Cortex of kidney (tissue), 1 donor: ENCODE data around the gene PSMD10.

Experiments used
- DNase-seq: peaks from one replicate; lab custom pipeline; 2025; lab: John Stamatoyannopoulos, UW

The PSMD10 gene, protein sequence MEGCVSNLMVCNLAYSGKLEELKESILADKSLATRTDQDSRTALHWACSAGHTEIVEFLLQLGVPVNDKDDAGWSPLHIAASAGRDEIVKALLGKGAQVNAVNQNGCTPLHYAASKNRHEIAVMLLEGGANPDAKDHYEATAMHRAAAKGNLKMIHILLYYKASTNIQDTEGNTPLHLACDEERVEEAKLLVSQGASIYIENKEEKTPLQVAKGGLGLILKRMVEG

DNA sequence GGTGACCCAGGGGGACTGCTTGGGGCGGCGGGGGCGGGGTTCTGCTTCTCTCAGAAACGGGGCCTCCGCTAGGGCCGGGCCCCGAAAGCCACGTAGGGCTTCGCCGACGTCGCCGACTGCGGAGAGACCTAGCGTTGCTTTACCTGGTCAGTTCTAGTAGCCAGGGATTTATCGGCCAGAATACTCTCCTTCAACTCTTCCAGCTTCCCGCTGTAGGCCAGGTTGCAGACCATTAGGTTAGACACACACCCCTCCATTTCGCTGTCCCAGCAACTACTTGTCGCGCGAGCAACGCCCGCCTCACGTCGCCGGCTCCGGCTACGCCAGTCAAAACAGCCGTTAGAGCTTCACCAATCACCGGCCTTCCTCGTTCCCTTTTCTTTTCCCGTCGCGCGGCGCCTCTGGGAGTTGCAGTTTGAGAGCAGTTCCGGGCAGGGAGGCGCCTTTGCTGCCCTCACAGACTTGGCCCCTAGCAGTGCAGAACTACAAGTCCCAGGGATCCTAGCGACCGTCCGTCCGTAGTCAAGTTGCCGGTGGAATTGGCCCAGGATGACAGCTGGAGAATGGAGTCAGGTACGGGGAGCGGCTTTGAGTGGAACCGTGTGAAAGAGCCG, at the start of gene PSMD10, which contains the start of gene ATG4A:
Gene PSMD10, minus strand, starts transcription at position 279 of the 614 bp plus-strand sequence. Its CDS starts 22 bp downstream, at position 257.
Gene ATG4A, plus strand, starts transcription at position 515 of the 614 bp plus-strand sequence. Its CDS starts 49 bp downstream, at position 564.
- peak; percentile 4 for DNase-seq

GRCh38 chrX:108138814-108139702, 47.7 kb upstream of the PSMD10 start:
- DNase-seq, result no peak

GRCh38 chrX:108134724-108135123, 43.4 kb upstream of the PSMD10 start:
- no peak for DNase-seq

DNA sequence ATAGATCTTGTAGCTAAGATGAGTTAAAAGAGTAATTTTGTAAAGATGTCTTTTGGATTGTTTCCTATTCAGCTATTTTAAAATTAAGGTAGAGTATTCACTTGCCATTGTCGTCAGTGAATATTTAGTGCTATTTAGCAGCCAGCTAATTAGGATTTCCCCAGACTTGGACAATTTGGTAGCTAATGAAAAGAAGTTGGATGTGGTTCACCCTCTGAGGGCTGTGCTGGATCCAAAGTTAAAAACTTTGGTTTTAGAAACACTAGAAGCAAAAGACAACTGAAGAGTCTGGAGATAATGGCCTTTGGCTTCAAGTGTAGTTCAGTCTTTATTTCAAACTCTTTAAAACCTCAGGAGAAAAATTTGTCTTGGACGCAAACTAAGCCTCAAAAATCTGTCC, 41.5 kb upstream of the PSMD10 start:
- DNase-seq, result no peak

DNA sequence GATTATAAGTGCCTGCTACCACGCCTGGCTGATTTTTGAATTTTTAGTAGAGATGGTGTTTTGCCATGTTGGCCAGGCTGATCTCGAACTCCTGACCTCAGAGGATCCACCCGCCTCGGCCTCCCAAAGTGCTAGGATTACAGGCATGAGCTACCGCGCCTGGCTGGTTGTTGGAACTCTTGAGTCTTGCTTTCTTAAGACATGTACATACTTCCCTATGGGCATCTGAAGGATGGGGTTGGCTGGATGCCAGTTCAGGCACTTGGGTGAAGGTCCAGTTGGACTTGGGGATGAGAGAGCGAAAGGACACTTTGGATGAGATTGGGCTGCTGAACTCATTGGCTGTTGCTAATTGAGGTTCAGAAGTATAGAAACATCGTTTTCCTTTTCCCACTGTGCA, 40.7 kb upstream of the PSMD10 start:
- DNase-seq, result no peak

- DNase-seq, result no peak
Observed at GRCh38 chrX:108131471-108131870, 40.1 kb upstream of the PSMD10 start.

DNA sequence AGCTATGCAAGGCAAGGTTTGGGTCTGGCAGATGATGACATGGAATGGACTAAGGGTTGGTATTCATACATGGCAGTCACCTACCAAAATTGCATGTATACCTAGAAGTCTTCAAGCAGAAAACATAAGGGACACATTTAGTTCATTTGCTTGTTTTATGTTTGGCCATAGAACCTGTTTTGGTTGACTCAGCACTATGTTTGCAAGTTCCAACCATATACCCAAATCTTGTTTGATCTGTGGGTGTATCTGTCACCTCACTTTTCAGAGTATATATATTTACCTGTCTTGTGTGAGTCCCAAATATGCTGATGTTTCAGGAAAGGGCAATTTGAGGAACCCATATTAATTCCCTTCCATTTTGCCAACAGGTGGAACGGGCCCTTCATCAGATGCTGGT, 39.5 kb upstream of the PSMD10 start:
- no peak for DNase-seq

DNA sequence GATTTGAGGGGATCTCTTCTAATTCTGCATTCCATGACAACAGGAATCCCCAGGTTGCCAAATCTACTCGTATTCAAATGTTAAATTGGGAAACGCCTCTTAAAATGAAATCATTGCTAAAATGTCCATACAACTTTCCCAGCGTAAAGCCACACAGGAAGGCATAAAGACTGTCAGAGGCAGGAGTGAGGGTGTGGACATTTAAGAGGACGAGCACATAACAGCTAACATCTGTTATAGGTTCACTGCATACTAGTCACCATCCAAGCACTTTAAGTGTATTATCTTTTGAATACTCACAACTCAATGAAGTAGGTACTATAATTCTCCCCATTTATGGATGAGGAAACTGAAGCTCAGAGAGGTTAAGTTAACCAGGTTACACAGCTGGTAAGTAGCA, 35.8 kb upstream of the PSMD10 start:
- DNase-seq, result no peak

DNA sequence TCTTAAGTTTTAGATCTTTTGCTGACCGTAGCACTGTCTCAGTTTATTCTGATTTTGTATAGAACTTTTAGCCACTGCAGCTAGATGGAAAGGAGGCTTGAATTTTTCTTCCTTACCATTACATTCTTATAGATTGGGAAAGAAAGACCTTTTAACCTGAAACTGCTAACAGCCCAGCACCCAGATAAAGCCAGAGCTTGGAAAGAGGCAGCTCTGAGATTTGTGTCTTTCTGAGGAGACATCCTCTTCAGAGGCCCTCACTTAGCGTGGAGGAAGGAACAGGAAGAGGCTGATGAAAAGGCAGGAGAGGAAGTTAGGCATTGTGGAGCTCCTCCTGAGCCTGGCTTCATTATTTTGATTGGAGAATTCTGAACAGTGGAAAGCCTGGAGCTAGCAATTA, 35.3 kb upstream of the PSMD10 start:
- DNase-seq, result no peak

DNA sequence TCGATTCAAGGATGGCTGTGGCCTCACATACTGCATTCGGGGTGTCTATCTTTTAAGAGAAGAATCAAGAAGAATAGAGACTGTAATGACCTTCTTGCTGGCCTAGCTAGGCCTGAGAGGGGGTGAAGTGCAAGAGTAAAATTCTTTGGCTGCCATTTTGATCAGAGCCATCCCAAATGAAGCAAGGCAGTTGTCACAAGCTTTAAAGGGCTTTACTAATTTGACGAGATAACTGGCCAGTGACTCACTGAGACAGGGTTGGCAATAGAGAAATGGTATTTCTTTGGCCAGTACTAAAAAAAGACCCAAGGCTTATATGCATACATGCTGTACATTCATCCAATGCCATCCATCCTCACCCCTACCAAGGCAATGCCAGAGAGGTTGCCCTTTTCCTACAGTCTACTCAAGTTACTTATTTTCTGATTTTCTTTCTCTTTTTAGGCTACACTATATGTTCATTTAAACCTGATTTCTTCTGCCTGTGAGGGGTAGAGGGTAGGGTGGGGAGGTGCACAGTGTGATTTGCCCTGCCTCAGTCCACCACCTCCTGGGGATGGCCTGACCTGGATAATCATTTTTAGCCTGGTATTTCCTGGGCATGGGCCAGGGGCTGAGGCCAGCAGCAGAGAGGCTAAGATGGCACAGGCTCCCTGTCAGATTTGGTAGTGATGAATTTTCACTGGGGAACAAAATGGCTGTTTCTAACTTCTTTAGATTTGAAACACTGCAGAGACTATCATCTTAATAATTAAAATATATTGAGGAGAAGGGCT, 32.4 kb upstream of the PSMD10 start:
- no peak for DNase-seq

DNA sequence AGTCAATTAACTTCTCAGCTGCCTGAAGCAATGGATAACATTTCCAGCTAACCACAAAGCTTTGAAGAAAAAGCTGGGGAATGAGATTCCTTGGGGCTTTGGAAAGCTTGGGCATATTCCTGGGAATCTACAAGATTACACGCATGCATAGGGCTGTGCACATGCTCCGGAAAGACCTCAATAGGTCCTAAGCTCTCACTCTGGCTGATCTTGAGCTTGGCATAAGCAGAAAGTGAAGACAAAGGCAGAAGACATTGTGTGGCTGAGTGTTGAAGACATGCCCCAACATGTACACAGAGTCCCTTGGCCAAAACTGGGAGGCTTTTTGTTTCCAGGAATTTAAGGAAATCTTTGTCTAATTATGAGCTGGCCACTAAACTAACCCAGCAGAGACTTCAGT, 31.4 kb upstream of the PSMD10 start:
- no peak for DNase-seq

- no peak for DNase-seq
Observed at GRCh38 chrX:108121291-108121690, 29.9 kb upstream of the PSMD10 start.

DNA sequence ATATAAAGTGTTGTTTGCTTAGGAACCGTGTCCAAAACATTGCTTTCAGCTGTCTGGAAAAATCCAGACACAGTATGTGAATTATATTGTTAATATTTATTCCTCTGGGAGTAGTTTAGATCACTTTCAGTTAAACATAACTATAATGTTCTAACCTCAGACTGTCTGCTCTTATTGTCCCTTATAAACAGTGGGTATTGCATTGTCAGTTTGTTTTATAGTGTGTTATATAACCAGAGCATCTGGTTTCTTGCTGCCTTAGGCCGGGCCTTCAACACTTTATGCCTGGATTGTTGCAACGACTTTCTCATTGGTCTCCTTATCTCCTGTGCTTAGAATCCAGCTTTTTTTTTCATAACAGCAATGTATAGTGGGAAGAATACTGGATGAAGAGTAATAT, 26.6 kb upstream of the PSMD10 start:
- DNase-seq, result no peak

GRCh38 chrX:108114541-108114940, 23.2 kb upstream of the PSMD10 start:
- no peak for DNase-seq

DNA sequence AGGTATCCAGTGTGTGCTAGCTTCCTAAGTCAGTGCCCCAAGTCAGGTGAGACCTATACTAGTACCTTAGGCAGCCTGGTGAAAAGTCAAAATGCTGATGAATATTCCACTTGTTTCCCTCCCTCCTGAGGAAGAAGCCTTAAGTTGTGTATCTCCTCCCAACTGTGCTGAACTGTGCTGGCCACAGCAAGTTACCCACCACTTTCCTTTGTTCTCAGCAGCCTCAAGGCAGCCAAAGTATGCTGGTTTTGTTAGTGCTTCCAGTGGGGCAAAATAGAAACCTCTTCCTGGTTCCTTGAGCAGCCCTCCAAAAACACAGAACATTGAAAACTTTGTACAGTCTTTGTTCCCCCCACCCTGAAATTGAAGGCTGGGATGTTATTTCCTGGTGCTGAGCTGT, 14.1 kb upstream of the PSMD10 start:
- DNase-seq, result no peak

DNA sequence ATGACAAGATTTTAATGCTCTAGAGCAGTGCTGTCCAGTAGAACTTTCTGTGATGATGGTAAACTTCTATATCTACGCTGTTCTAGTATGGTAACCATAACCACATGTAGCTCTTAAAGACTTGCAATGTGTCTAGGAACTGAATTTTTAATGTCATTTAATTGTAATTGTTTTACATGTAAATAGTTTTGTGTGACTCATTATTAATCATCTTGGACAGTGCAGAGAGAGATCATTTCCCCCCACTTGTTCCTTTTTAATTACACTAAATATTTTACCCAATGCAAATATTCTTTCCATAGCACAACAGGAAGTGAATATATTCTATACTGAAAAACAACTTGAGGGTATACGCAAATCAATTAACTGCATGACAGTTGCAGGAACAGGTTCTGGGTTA, 6.0 kb upstream of the PSMD10 start:
- DNase-seq, result no peak

DNA sequence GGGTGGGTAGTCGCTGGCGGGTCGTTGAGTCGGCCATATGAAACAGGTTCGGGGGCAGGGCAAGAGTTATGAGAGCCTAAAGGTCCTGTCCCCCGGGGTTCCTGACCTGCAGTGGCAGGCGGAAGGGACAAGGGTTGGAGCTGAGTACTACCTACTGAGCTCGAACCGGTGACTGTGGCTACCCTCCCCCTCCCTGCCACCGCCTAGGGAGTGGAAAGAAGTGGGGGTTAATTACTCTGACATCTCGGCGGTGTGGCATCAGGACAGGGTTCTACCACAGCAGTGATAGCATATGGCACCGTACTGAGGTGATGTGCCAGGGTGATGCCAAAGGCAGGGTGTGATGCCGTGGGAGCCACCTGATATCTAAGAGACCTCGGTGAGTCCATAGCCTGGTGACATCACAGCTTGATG, 543 bp upstream of the PSMD10 start:
- no peak for DNase-seq

DNA sequence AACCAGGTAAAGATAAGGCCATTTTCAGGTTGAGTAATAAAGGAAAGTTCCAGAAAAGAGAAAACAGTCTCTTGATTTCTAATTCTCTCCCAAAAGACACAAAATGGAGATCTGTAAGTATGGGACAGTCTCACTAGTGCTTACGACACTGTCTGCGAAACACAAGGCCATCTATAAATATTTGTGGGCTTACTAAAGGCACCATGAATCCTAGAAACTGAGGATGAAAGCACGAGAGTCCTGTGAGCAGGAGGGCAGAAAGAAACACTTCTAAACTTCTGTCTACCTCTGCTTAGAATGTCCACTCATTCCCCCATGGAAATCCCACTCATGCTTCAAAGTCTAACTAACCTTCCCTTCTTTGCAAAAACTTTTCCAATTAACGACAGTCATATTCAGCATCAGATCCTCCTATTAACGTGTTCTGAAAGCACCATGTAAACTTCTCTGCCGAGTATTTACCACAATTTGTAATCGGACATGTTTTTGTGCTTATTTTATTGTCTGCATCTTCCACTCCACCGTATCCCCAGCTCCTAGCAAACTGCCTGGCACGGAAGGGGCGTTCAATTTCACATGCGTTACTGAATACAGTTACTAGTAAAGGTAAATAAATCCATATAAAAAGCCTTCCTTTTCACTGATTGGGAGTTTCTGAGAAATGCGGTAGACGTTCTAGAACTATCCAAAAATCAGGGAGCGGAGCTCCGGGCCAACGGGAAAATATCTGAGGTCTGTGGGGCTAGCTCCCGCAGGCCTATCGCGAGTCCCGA, 665 bp downstream of the PSMD10 start:
- no peak for DNase-seq

- no peak for DNase-seq
Observed at GRCh38 chrX:108088511-108088910, 2.8 kb downstream of the PSMD10 start.

DNA sequence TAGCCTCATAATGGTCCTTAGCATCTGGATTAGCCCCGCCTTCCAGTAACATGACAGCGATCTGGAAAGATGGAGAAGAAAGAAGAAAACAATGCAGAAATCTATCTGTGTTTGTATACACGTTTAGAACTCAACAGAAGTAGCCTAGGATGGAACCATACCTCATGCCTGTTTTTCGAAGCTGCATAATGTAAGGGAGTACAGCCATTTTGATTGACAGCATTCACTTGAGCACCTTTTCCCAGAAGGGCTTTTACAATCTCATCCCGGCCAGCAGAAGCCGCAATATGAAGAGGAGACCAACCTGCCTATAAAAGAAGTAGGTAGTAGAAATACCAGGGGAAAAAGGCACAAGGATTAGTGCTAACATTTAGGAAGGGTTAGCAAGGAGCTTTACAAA, 3.5 kb downstream of the PSMD10 start:
- DNase-seq, result no peak

- no peak for DNase-seq
Observed at GRCh38 chrX:108081110-108081509, 10.2 kb downstream of the PSMD10 start.
